HepG2 (cell line): ENCODE measurements around the gene CDCP2.

ENCODE experiments used
- FOSL1 ChIP-seq: sonication (generic); formaldehyde crosslinking; IDR thresholded peaks from 2 replicates; pipeline ENCODE4 v1.9.0; 2021; ENCODE audit warnings: missing genetic modification reagents, borderline replicate concordance
- MAZ ChIP-seq, 2 experiments: sonication (generic) in 1 of 2; formaldehyde crosslinking in 1 of 2; IDR thresholded peaks; 2 replicates each; pipeline versions ENCODE4 v1.5.0 to v1.6.1; 2012 to 2020; ENCODE audit warnings: low read depth in 2 of 2, mild to moderate bottlenecking in 2 of 2, borderline replicate concordance in 1 of 2, improper control_type of control experiment in 1 of 2, low read length in 1 of 2, missing genetic modification reagents in 1 of 2, moderate library complexity in 1 of 2
- NCOA1 ChIP-seq: sonication (generic); formaldehyde crosslinking; IDR thresholded peaks from 2 replicates; pipeline ENCODE4 v1.9.0; 2021; ENCODE audit warnings: missing genetic modification reagents
- POLR2A ChIP-seq, 2 experiments: IDR thresholded peaks; 2 replicates each; pipeline ENCODE4 v1.6.1; 2011; ENCODE audit warnings: low read depth in 2 of 2, low read length in 2 of 2, mild to moderate bottlenecking in 1 of 2, moderate library complexity in 1 of 2; ENCODE audit not compliant: insufficient read depth in 1 of 2
- SP2 ChIP-seq: sonication (generic); formaldehyde crosslinking; IDR thresholded peaks from 2 replicates; pipeline ENCODE4 v1.5.1; 2020; ENCODE audit warnings: mild to moderate bottlenecking, missing genetic modification reagents
- TF ChIP-seq, protein P1 (sequence below): sonication (generic); formaldehyde crosslinking; IDR thresholded peaks from 2 replicates; pipeline ENCODE4 v1.5.0; 2020; ENCODE audit warnings: mild to moderate bottlenecking, missing genetic modification reagents, moderate library complexity

GRCh38 chr1:54124906-54125305 is 27.9 kb downstream of the CDCP2 start:
- TF ChIP-seq FOSL1 (CRISPR knock-in tag) (no peak), SP2 (CRISPR knock-in tag) (no peak), POLR2A (IDR thresholded peaks at IDR 0.05; ENCODE audit: insufficient read depth in 1 of 2, low read depth in 2 of 2, low read length in 2 of 2) (no peak), NCOA1 (no peak), MAZ (IDR thresholded peaks at IDR 0.05; ENCODE audit: borderline replicate concordance, low read depth, low read length) (no peak), MAZ (CRISPR knock-in tag; IDR thresholded peaks at IDR 0.05; ENCODE audit: low read depth) (no peak)
- TF ChIP-seq, protein P1, sequence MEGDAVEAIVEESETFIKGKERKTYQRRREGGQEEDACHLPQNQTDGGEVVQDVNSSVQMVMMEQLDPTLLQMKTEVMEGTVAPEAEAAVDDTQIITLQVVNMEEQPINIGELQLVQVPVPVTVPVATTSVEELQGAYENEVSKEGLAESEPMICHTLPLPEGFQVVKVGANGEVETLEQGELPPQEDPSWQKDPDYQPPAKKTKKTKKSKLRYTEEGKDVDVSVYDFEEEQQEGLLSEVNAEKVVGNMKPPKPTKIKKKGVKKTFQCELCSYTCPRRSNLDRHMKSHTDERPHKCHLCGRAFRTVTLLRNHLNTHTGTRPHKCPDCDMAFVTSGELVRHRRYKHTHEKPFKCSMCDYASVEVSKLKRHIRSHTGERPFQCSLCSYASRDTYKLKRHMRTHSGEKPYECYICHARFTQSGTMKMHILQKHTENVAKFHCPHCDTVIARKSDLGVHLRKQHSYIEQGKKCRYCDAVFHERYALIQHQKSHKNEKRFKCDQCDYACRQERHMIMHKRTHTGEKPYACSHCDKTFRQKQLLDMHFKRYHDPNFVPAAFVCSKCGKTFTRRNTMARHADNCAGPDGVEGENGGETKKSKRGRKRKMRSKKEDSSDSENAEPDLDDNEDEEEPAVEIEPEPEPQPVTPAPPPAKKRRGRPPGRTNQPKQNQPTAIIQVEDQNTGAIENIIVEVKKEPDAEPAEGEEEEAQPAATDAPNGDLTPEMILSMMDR (CRISPR knock-in tag) = no peak
